Stimulated activated CD8-positive, alpha-beta memory T cell treated with anti-CD3 and anti-CD28 coated beads, Interleukin-4, amount 100 ng/mL, for 1 hour (primary cell): ENCODE data around the gene B3GLCT.

ENCODE experiments used
- DNase-seq, 2 donors: peaks; one replicate each; pipeline ENCODE4 v3.0.0-alpha.2; 2020; ENCODE audit warnings: low read depth in 2 of 2, low spot score in 1 of 2

Gene B3GLCT

DNA sequence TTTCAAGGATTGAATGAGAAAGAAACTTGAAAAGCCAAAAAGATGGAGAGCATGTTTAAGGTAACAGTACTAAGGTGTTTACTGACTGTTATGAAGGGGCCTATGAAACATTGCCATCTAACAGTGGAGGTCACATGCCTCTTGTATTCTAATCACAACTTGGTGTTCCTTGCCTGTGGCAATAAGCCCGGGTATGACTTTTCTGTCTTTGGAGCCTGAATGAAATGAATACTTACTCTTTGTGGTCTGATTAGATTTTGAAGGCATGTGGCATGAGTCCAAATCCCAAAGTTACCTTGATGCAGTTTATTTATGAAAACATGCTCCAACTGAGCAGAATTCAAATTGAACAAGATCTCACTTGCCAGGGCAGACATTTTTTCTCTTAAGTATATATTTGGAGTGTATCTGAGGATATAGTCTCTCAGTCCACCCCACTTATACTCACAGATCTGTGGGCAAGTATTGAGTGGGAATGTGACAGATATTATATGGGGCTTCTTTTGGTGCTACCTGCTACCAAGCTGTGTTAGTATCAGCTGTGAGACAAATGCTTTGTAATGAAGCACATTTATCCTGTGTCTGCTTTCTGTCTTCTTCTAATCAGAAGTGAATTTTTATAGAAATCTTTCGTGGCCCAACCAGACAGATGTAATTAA, 67.5 kb downstream of the B3GLCT start:
- no peak for DNase-seq

- no peak for DNase-seq
Observed at GRCh38 chr13:31274390-31274789, 74.6 kb downstream of the B3GLCT start.

DNA sequence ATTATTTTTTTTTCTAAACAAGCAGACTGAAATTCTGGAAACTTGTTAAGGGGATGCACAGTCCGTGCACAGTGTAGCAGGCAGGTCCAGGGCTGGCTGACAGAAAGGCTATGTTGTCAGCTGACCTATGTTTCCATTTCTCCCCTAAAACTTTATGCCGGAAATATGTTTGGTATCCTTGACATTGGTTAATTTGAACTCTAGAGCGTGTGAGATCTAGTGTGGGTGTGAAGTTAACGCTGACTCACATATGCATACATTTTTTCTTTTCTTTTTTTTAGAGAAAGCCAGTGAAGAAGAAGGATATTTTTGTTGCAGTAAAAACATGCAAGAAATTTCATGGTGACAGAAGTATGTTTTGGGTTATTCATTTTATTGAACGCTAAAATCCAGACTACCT, 76.6 kb downstream of the B3GLCT start:
- DNase-seq = no peak

- DNase-seq = no peak
Observed at GRCh38 chr13:31278869-31279268, 79.1 kb downstream of the B3GLCT start.

DNA sequence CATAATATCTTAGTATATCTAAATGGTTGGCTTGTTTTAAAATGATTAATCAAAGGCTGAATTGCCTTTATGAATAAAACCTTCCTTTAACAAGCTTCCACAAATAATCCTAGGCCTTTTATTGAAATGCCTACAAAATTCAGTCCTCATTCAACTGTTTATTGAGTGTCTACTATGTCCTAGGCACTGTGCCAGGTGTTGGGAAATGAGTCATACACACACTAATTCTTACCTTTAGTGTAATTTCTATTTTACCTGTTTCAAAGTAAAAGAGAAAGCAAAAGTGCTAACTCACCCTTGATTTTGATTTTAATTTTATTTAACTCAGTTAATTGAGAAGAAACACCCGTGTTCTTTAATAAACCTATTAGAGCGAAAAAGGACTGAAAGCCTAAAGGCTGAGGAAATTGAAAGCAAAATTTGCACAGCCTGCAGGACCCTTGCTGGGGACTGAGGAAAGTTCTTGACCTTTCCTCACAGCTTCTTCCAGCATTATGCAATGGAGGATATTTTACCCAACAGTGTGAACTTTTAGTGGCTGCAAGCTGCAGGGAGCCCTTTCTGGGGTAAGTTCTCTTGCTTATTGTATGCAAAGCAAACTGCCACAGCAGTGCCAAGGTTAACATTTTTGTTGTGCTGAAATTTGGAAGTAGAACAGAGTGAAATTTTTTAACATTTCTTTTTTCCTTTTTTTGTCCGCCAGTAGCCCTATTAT, 83.1 kb downstream of the B3GLCT start:
- no peak for DNase-seq

DNA sequence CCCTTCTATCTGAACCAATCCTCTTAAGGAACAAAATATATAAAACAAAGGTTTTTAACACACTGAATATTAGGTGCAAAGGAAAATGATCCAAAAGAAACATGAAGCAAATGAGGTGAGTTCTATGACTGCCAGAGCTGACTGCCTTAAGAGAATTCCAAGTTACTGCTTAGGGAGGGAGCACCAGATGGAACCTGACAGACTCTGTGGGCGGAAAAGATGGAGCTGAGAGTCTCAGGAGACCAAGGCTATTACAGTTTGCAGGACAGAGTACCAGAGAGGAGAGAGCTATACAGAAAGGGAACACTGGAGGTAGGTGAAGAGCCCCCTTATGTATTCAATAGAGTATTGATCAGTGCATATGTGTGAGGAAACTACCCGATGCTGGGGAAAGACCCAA, 87.2 kb downstream of the B3GLCT start:
- no peak for DNase-seq

- no peak for DNase-seq
Observed at GRCh38 chr13:31301119-31301518, 101.3 kb downstream of the B3GLCT start.

DNA sequence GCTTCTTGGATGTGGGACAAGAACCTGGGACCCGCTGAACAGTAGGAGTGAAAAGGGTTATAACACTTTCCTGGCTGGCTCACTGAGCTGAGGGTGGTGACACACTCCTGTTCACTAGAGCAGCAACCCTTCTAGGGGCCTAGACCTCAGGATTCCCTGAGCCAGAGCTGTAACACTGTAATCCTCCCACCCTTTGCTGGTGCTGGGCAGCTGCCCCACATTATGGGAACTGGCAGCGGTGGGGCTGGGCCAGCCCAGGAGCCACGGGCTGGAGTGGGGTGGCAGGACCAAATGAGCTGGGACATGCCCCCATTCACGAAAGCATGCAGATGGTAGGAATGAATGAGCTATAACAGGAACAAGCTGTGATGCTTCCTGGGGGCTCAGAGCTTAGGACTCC, 110.6 kb downstream of the B3GLCT start:
- DNase-seq = no peak

DNA sequence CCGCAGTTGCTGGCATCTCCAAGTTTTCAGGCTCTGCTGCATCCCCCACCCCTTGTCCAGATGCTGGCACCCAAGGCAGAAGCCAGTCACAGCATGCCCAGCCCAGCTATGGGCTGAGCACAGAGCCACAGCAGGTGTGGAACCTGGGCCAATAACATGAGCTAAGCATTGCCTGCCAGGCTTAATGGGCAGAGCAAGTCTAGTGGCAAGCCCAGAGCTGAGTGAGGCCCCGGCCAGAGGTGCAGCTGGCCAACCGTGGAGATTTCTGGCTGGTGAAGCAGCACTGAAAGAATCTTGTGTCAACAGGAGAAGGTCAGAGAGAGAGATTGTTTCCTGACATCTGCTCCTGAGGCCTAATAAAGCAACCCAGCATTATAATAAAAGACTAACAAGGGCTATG, 111.0 kb downstream of the B3GLCT start:
- no peak for DNase-seq

DNA sequence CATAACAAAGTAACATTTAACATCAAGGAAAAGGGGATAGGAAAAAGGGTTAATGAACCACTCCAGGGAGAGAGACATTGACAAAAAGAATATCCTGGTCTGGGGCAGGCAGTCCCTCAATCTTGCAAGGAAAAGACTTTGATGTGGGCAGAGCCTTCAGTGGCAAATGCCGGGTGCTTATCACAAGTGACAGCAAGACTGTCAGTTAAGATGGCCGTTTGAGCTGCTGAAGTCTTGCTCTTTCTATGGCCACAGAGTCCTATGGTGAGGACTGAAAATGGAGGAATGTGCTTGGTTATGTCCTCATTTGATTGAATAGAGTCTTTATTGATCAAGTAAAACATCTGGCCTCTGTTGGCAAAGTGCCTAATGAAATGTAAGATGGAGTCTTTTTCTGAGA, 112.1 kb downstream of the B3GLCT start:
- DNase-seq = no peak

GRCh38 chr13:31314961-31315360, 115.2 kb downstream of the B3GLCT start:
- DNase-seq = no peak

DNA sequence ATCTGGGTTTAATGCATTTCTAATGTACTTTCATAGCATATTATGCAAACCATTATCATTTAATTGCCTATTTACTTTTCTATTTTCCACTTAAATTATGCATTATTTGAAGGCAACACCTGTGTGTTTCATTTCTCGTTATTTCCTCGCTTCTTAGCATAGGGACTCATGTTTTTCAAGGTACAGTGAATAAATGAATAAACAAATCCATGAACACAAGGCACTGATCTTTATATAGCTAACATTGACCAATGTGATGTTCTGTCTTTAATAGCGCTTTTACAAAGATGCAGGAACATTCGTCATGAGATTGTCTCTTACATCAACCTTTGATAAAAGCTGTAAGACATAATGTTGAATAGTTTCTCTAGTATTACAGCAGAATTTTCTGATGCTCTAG, 121.2 kb downstream of the B3GLCT start:
- DNase-seq = no peak

DNA sequence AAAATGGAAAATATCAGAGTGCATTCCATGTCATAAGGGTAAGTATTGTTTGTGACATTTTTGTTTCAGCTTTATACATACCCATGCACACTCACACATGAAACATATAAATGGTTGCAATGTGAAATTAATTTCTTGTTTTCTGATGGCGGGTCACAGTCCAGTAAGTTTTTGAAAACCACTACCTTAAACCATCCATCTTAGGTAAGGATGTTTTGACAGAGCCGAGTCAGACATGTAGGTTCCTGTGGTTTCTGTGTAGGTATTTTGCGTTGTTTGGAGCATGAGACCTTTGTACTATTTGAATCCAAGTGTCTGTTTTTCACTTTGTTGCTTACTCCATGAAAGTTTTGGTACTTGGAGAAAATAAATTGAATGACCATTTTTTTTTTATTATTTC, 121.7 kb downstream of the B3GLCT start:
- no peak for DNase-seq

DNA sequence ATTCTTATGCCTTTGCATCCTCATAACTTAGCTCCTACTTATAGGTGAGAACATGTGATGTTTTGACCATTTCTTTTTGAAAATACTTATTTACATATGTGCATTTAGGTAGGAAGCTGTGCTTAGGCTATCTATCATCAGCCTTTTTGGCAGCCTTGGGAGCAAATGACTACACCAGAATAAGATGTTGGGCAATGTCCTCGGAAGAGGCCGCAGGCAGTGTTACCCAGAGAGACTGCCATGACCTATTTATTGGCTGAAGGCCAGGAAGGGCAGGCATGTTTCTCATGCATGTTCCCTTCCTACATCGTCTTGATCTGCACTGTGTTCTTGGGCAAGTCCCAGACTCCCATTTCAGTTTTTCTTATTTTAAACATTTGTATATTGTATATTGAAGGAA, 122.3 kb downstream of the B3GLCT start:
- DNase-seq = no peak

GRCh38 chr13:31322702-31323405, 123.1 kb downstream of the B3GLCT start:
- no peak for DNase-seq

DNA sequence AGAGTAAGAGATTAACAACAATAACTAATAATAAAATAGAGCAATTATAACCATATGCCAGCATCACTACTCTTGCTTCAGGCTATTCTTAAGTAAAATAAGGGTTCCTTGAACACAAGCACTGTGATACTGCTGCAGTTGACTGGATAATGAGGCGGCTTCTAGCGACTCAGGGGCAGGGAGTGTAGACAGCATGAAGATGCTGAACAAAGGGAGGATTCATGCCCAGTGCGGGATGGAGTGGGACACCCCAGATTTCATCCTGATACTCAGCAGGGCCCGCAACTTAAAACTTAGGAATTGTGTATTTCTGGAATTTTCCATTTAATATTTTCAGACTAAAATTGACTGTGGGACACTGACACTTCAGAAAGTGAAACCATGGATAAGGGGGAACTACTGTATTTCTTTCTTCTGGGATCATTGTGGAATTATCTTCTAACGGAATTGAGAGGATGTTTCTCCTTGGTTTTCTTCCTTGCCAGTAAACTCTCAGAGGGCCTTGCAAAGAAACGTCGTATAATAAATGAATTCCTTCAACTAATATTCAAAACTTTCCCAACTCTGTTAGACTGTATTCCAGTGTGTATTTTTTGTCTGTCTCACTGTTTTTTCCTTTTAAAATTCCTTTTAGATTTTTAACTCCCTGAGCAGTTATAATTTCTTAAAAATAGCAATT, 127.5 kb downstream of the B3GLCT start:
- no peak for DNase-seq

DNA sequence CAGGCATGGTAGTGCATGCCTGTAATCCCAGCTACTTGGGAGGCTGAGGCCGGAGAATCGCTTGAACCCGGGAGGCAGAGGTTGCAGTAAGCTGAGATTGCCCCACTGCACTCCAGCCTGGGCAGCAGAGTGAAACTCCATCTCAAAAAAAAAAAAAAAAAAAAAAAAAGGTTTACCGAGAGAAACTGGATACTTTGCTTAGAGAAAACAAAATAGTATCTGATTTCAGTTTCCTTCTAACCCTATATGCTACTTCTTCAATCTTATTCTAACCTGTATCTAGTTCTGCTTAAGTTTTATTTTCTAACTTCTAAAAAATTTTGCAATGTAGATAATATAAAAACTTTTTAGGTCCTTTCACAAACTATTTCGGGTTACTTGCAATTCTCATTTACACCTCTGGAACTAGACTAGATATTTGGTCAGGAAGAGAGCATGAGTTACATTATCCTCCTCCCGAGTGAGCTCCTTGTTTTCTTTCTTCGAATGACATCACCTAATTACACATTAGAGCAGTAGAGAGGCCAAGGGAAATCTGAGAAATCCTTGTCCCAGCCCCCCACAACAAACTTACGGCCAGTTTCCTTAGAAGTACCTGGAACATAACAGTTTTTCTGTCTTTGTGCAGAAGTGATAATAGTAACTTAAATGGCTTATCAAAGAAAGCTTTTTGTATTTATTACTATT, 128.9 kb downstream of the B3GLCT start:
- DNase-seq = no peak

DNA sequence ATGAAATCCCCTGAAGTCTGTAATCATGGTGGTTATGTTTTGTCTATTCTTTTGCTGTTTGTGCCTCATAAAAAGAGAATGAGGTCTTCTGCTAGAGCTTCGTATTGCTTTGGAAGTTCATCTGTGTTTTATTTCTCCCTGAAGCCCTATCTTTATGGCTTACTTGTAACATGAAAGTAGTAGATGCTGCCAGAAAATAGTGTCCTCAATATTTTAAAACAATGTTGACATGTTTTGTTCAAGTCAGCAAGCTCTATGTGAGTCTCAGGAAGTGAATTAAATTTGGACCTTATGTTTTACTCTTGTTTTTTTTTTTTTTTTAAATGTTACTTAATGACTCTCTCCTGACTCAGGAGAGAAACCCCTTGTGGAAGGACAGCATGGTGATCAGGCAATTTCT, 130.5 kb downstream of the B3GLCT start:
- no peak for DNase-seq

DNA sequence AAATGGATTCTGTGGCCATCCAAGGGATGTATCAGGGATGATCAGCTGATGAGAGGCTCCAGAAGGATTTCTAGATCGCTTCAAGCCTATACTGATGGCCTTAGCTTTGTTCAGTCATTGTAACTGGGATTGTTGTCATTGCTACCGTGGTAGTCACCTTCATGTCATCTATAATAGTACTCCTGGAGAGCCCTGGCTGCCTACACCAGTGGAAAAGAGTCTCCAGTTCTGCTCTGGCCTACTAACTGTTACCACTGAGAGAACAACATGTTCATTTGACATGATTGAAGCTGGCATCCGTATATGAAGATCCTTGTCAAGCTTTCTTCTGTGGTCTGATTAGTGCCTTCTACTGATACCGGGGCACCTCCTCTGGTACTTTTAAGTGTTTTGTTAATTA, 131.3 kb downstream of the B3GLCT start:
- no peak for DNase-seq

GRCh38 chr13:31334547-31334946, 134.8 kb downstream of the B3GLCT start:
- DNase-seq = no peak

GRCh38 chr13:31334994-31335557, 135.3 kb downstream of the B3GLCT start:
- no peak for DNase-seq
